NCI-H1694 (cell line): Measurements from ENCODE around the gene ALK.
A peak's percentile ranks its signal among the peaks of the same experiment; 100 is the strongest.

Source experiments
- DNase-seq: peaks from one replicate; lab custom pipeline; 2025; lab: John Stamatoyannopoulos, UW

ALK gene

GRCh38 chr2:29575370-29575890, 346.0 kb downstream of the ALK start:
- no peak for DNase-seq

GRCh38 chr2:29573612-29574011, 347.8 kb downstream of the ALK start:
- DNase-seq: no peak

- no peak for DNase-seq
Observed at GRCh38 chr2:29573147-29573546, 348.2 kb downstream of the ALK start.

- no peak for DNase-seq
Observed at GRCh38 chr2:29570539-29570938, 350.8 kb downstream of the ALK start.

GRCh38 chr2:29567906-29568520, 353.4 kb downstream of the ALK start:
- DNase-seq: peak; percentile 50

GRCh38 chr2:29563697-29564096, 357.7 kb downstream of the ALK start:
- no peak for DNase-seq

GRCh38 chr2:29562896-29563295, 358.5 kb downstream of the ALK start:
- no peak for DNase-seq

GRCh38 chr2:29562319-29562718, 359.1 kb downstream of the ALK start:
- no peak for DNase-seq

- no peak for DNase-seq
Observed at GRCh38 chr2:29561628-29562027, 359.8 kb downstream of the ALK start.

GRCh38 chr2:29561181-29561580, 360.2 kb downstream of the ALK start:
- no peak for DNase-seq

GRCh38 chr2:29560566-29560965, 360.8 kb downstream of the ALK start:
- no peak for DNase-seq

- no peak for DNase-seq
Observed at GRCh38 chr2:29560030-29560429, 361.4 kb downstream of the ALK start.

- DNase-seq: no peak
Observed at GRCh38 chr2:29559578-29559977, 361.8 kb downstream of the ALK start.

- no peak for DNase-seq
Observed at GRCh38 chr2:29558097-29558496, 363.3 kb downstream of the ALK start.

GRCh38 chr2:29557268-29557667, 364.1 kb downstream of the ALK start:
- no peak for DNase-seq

- DNase-seq: no peak
Observed at GRCh38 chr2:29549069-29549380, 372.4 kb downstream of the ALK start.

GRCh38 chr2:29544917-29545316, 376.5 kb downstream of the ALK start:
- DNase-seq: no peak

GRCh38 chr2:29544031-29544430, 377.4 kb downstream of the ALK start:
- DNase-seq: no peak

- no peak for DNase-seq
Observed at GRCh38 chr2:29535188-29535587, 386.2 kb downstream of the ALK start.

GRCh38 chr2:29532436-29532835, 388.9 kb downstream of the ALK start:
- DNase-seq: no peak

- no peak for DNase-seq
Observed at GRCh38 chr2:29531626-29532025, 389.8 kb downstream of the ALK start.

- no peak for DNase-seq
Observed at GRCh38 chr2:29530281-29530680, 391.1 kb downstream of the ALK start.

GRCh38 chr2:29528891-29529520, 392.4 kb downstream of the ALK start:
- peak; percentile 85 for DNase-seq

- no peak for DNase-seq
Observed at GRCh38 chr2:29528371-29528770, 393.0 kb downstream of the ALK start.
